ENCODE data around the gene ZNF236. TPM values are rescaled to one million over a fixed set of nuclear protein-coding genes. Genes with fewer than 3 reads are reported as not detected.

ZNF236 gene
- total and polyA plus RNA-seq, 5 donors from 2014 or later, result 5.5 to 26.1 (median 8.1) TPM

DNA sequence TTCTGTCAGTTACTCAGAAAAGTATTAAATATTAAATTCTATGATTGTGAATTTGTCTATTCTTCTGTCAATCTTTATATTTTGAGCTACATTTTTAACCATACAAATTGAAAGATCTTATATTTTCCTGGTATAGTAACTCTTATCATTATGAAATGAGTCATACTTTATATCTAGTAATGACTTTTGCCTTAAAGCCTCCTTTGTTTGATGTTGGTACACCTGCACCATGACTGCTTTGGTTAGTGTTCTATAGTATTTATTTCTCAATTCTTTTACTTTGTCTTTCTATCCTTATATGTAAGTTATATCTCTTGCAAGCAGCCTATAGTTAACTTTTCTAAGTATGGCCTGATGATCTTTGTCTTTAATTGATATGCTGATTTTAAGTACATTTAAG, 13.0 kb downstream of the ZNF236 start:
- H3K4me1 Mint-ChIP-seq, result peaks cover 23 to 56% (median 47%) of the 10 kb centered on the region in 4 donors
- DNase-seq (no peak), ATAC-seq (ENCODE audit: low read depth in 2 of 2) (no peak)
- no peak overlapping the region for H3K4me3 Mint-ChIP-seq
- Histone ChIP-seq H3K27ac (ENCODE audit: insufficient read depth, low read length, poor library complexity, severe bottlenecking) (no peak overlapping the region), H3K4me1 (ENCODE audit: control insufficient read depth, insufficient read depth, low read length, poor library complexity, severe bottlenecking) (peaks cover 3% of the 10 kb centered on the region), H3K36me3 (ENCODE audit: control insufficient read depth, insufficient read depth, low read length) (no peaks in the 10 kb centered on the region), H3K9me3 (ENCODE audit: control insufficient read depth in 2 of 2, low read length in 2 of 2) (no peaks in the 10 kb centered on the region), H3K4me3 (ENCODE audit: low read depth, low read length) (no peak overlapping the region), H3K27me3 (ENCODE audit: control insufficient read depth, insufficient read depth, low read length) (no peaks in the 10 kb centered on the region)
- peaks cover 0 to 1% (median 0%) of the 10 kb centered on the region in 7 donors for H3K9me3 Mint-ChIP-seq
- H3K36me3 Mint-ChIP-seq, result peaks cover 6% of the 10 kb centered on the region
- H3K27me3 Mint-ChIP-seq, result no peaks in the 10 kb centered on the region
- H3K27ac Mint-ChIP-seq, result no peak overlapping the region

DNA sequence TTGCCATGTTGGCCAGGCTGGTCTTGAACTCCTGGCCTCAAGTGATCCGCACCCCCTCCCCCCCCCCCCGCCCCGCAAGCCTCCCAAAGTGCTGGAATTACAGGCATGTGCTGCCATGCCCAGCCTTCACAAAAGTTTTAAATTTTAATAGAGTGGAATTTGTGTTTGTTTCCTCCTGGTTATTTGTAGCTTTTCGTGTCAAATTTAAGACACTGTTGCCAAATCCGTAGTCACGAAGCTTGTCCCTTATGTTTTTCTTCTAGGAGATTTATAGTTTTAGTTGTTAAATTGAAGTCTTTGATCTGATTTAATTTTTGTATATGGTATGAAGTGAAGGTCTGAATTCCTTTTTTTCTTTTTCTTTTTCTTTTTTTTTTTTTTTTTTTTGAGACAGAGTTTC, 14.7 kb downstream of the ZNF236 start:
- no peak overlapping the region for H3K4me3 ChIP-seq (ENCODE audit: low read depth, low read length)
- no peak for ATAC-seq (ENCODE audit: low read depth in 2 of 2)
- no peaks in the 10 kb centered on the region for H3K27me3 Mint-ChIP-seq
- H3K27ac ChIP-seq (ENCODE audit: insufficient read depth, low read length, poor library complexity, severe bottlenecking), result no peak overlapping the region
- H3K4me1 ChIP-seq (ENCODE audit: control insufficient read depth, insufficient read depth, low read length, poor library complexity, severe bottlenecking), result no peaks in the 10 kb centered on the region
- peaks cover 22 to 51% (median 39%) of the 10 kb centered on the region in 4 donors for H3K4me1 Mint-ChIP-seq
- peaks cover 6% of the 10 kb centered on the region for H3K36me3 Mint-ChIP-seq
- no peaks in the 10 kb centered on the region for H3K27me3 ChIP-seq (ENCODE audit: control insufficient read depth, insufficient read depth, low read length)
- H3K27ac Mint-ChIP-seq, result no peak overlapping the region
- no peak overlapping the region for H3K4me3 Mint-ChIP-seq
- no peaks in the 10 kb centered on the region for H3K36me3 ChIP-seq (ENCODE audit: control insufficient read depth, insufficient read depth, low read length)
- DNase-seq, result no peak
- H3K9me3 ChIP-seq (ENCODE audit: control insufficient read depth in 2 of 2, low read length in 2 of 2), result no peaks in the 10 kb centered on the region
- peaks cover 0 to 1% (median 0%) of the 10 kb centered on the region in 7 donors for H3K9me3 Mint-ChIP-seq

- Mint-ChIP-seq H3K4me3 (no peak overlapping the region), H3K27ac (no peak overlapping the region), H3K36me3 (peaks cover under 1% of the 10 kb centered on the region), H3K4me1 (peaks cover 11 to 42% (median 31%) of the 10 kb centered on the region in 4 donors), H3K9me3 (no peaks in the 10 kb centered on the region), H3K27me3 (no peaks in the 10 kb centered on the region)
- no peaks in the 10 kb centered on the region for H3K9me3 ChIP-seq (ENCODE audit: control insufficient read depth in 2 of 2, low read length in 2 of 2)
- H3K27me3 ChIP-seq (ENCODE audit: control insufficient read depth, insufficient read depth, low read length), result no peaks in the 10 kb centered on the region
- ATAC-seq (ENCODE audit: low read depth in 2 of 2) (no peak), DNase-seq (no peak)
- no peak overlapping the region for H3K4me3 ChIP-seq (ENCODE audit: low read depth, low read length)
- H3K36me3 ChIP-seq (ENCODE audit: control insufficient read depth, insufficient read depth, low read length), result no peaks in the 10 kb centered on the region
- H3K27ac ChIP-seq (ENCODE audit: insufficient read depth, low read length, poor library complexity, severe bottlenecking), result no peak overlapping the region
- no peaks in the 10 kb centered on the region for H3K4me1 ChIP-seq (ENCODE audit: control insufficient read depth, insufficient read depth, low read length, poor library complexity, severe bottlenecking)
Measured at GRCh38 chr18:76838182-76838581, 15.8 kb downstream of the ZNF236 start.

DNA sequence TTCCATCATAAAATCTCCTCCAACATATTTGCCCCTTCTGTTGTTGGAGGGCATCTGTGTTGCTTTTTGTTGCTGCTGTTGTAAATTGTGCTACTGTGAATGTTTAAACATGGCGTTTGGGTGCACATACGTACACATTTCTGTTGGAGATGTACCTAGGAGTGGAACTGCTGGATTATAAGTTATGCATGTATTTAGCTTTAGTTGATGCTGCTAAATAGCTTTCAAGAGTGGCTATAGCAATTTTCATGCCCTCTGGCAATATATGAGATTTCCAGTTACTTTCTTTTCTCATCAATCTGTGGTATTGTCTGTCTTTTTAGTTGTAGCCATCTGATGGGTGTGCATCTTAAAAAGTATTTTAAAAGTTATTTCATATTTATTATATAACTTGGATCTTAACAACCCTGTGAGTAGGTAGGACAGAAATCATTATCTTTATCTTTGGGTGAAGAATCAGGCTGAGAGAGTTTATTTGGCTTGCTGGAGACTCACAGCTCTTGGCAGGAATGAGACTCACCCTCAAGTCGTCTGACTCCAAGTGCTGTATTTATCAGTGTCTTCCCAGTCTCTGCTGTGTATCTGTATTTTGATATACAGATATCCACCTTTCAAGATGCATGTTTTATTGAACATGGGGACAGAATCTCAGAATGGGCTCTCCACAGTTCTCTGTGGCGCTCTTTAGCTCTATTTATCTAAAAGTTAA, 16.9 kb downstream of the ZNF236 start:
- no peaks in the 10 kb centered on the region for H3K9me3 Mint-ChIP-seq
- no peaks in the 10 kb centered on the region for H3K27me3 Mint-ChIP-seq
- Histone ChIP-seq H3K9me3 (ENCODE audit: control insufficient read depth in 2 of 2, low read length in 2 of 2) (no peaks in the 10 kb centered on the region), H3K4me3 (ENCODE audit: low read depth, low read length) (no peak overlapping the region), H3K27ac (ENCODE audit: insufficient read depth, low read length, poor library complexity, severe bottlenecking) (no peak overlapping the region), H3K36me3 (ENCODE audit: control insufficient read depth, insufficient read depth, low read length) (no peaks in the 10 kb centered on the region), H3K27me3 (ENCODE audit: control insufficient read depth, insufficient read depth, low read length) (no peaks in the 10 kb centered on the region), H3K4me1 (ENCODE audit: control insufficient read depth, insufficient read depth, low read length, poor library complexity, severe bottlenecking) (no peaks in the 10 kb centered on the region)
- no peak for ATAC-seq (ENCODE audit: low read depth in 2 of 2)
- no peak overlapping the region for H3K4me3 Mint-ChIP-seq
- peaks cover 15 to 47% (median 33%) of the 10 kb centered on the region in 4 donors for H3K4me1 Mint-ChIP-seq
- H3K36me3 Mint-ChIP-seq, result no peaks in the 10 kb centered on the region
- no peak for DNase-seq
- peak overlapping the region in 1 of 3 donors; percentile 2 for H3K27ac Mint-ChIP-seq

DNA sequence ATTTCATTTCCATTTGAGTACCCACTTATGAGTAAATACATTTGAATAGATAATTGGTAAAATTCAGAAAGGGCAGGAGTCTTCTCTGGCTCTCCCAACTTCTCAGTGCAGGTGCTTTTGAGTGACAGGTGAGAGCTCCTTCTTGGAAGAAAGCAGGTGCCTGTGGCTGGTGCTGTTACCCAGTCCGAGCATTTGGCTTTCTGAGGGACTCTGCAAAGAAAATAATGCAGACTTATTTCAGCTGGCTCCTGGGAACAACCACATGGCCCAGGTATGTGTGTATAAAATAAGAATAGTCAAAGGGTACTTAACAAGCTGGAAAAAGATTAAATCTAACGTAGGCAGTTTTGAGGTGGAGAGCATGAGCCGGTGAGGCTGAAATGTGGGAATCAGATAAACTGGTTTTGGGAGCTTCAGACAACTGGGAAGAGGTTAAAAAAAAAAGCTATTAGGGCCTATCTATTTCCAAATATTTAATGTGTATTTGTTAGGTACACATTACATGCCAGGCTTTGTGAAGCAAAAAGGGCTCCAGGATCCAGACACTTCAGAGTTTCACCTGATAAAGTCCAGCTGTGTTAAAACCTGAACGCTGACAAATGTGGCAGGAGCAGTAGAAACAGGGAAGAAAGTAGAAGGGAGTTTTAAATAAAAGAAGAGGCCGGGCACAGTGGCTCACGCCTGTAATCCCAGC, 20.6 kb downstream of the ZNF236 start:
- no peak overlapping the region for H3K4me3 ChIP-seq (ENCODE audit: low read depth, low read length)
- no peaks in the 10 kb centered on the region for H3K9me3 Mint-ChIP-seq
- H3K36me3 Mint-ChIP-seq, result peaks cover 5% of the 10 kb centered on the region
- no peaks in the 10 kb centered on the region for H3K27me3 ChIP-seq (ENCODE audit: control insufficient read depth, insufficient read depth, low read length)
- H3K4me1 Mint-ChIP-seq, result peaks cover 20 to 41% (median 31%) of the 10 kb centered on the region in 4 donors
- H3K4me3 Mint-ChIP-seq, result no peak overlapping the region
- H3K4me1 ChIP-seq (ENCODE audit: control insufficient read depth, insufficient read depth, low read length, poor library complexity, severe bottlenecking), result no peaks in the 10 kb centered on the region
- ATAC-seq (ENCODE audit: low read depth in 2 of 2) (no peak), DNase-seq (no peak)
- H3K27ac Mint-ChIP-seq, result no peak overlapping the region
- H3K9me3 ChIP-seq (ENCODE audit: control insufficient read depth in 2 of 2, low read length in 2 of 2), result no peaks in the 10 kb centered on the region
- no peak overlapping the region for H3K27ac ChIP-seq (ENCODE audit: insufficient read depth, low read length, poor library complexity, severe bottlenecking)
- no peaks in the 10 kb centered on the region for H3K36me3 ChIP-seq (ENCODE audit: control insufficient read depth, insufficient read depth, low read length)
- no peaks in the 10 kb centered on the region for H3K27me3 Mint-ChIP-seq

- H3K27me3 ChIP-seq (ENCODE audit: control insufficient read depth, insufficient read depth, low read length), result no peaks in the 10 kb centered on the region
- H3K36me3 Mint-ChIP-seq, result peaks cover 6% of the 10 kb centered on the region
- no peaks in the 10 kb centered on the region for H3K4me1 ChIP-seq (ENCODE audit: control insufficient read depth, insufficient read depth, low read length, poor library complexity, severe bottlenecking)
- no peaks in the 10 kb centered on the region for H3K27me3 Mint-ChIP-seq
- H3K27ac Mint-ChIP-seq, result no peak overlapping the region
- ATAC-seq (ENCODE audit: low read depth in 2 of 2), result no peak
- H3K27ac ChIP-seq (ENCODE audit: insufficient read depth, low read length, poor library complexity, severe bottlenecking), result no peak overlapping the region
- H3K4me3 ChIP-seq (ENCODE audit: low read depth, low read length), result no peak overlapping the region
- no peaks in the 10 kb centered on the region for H3K9me3 Mint-ChIP-seq
- no peak for DNase-seq
- H3K4me1 Mint-ChIP-seq, result peaks cover 14 to 41% (median 27%) of the 10 kb centered on the region in 4 donors
- H3K36me3 ChIP-seq (ENCODE audit: control insufficient read depth, insufficient read depth, low read length), result no peaks in the 10 kb centered on the region
- no peaks in the 10 kb centered on the region for H3K9me3 ChIP-seq (ENCODE audit: control insufficient read depth in 2 of 2, low read length in 2 of 2)
- H3K4me3 Mint-ChIP-seq, result no peak overlapping the region
Measured at GRCh38 chr18:76844144-76844543, 21.8 kb downstream of the ZNF236 start.

- no peak overlapping the region for H3K4me3 Mint-ChIP-seq
- no peaks in the 10 kb centered on the region for H3K9me3 Mint-ChIP-seq
- peaks cover 18 to 45% (median 31%) of the 10 kb centered on the region in 4 donors for H3K4me1 Mint-ChIP-seq
- Histone ChIP-seq H3K27ac (ENCODE audit: insufficient read depth, low read length, poor library complexity, severe bottlenecking) (no peak overlapping the region), H3K9me3 (ENCODE audit: control insufficient read depth in 2 of 2, low read length in 2 of 2) (no peaks in the 10 kb centered on the region), H3K36me3 (ENCODE audit: control insufficient read depth, insufficient read depth, low read length) (no peaks in the 10 kb centered on the region), H3K4me3 (ENCODE audit: low read depth, low read length) (no peak overlapping the region), H3K27me3 (ENCODE audit: control insufficient read depth, insufficient read depth, low read length) (no peaks in the 10 kb centered on the region), H3K4me1 (ENCODE audit: control insufficient read depth, insufficient read depth, low read length, poor library complexity, severe bottlenecking) (peaks cover 4% of the 10 kb centered on the region)
- no peak for ATAC-seq (ENCODE audit: low read depth in 2 of 2)
- peaks cover 9% of the 10 kb centered on the region for H3K36me3 Mint-ChIP-seq
- DNase-seq, result no peak
- H3K27ac Mint-ChIP-seq, result peak overlapping the region in 1 of 3 donors; percentile 80
- no peaks in the 10 kb centered on the region for H3K27me3 Mint-ChIP-seq
Measured at GRCh38 chr18:76844742-76845477, 22.6 kb downstream of the ZNF236 start.

Measured in CD4-positive, CD25-positive, alpha-beta regulatory T cell (primary cell).